HG03439 (cell line): ENCODE results near the gene MANBA.

Experiments
- ATAC-seq: cut with Tn5 transposase; IDR thresholded peaks from one replicate; pipeline ENCODE4 v1.9.1; 2021; ENCODE audit warnings: mild to moderate bottlenecking, moderate library complexity; ENCODE audit not compliant: unreplicated experiment

Gene MANBA

GRCh38 chr4:102760645-102761295, at the start of gene MANBA:
Gene MANBA (minus strand): TSS chr4:102760968. CDS start chr4:102760894, 74 bp downstream.
- peak; percentile 95 for ATAC-seq

GRCh38 chr4:102809691-102810090, 48.9 kb upstream of the MANBA start:
- no peak for ATAC-seq

- ATAC-seq = no peak
Measured at GRCh38 chr4:102809190-102809589, 48.4 kb upstream of the MANBA start.

GRCh38 chr4:102808009-102808408, 47.2 kb upstream of the MANBA start:
- no peak for ATAC-seq

GRCh38 chr4:102807345-102807744, 46.6 kb upstream of the MANBA start:
- ATAC-seq = no peak

- no peak for ATAC-seq
Measured at GRCh38 chr4:102799816-102800215, 39.0 kb upstream of the MANBA start.

- no peak for ATAC-seq
Measured at GRCh38 chr4:102794999-102795398, 34.2 kb upstream of the MANBA start.

- ATAC-seq = no peak
Measured at GRCh38 chr4:102792361-102792936, 31.7 kb upstream of the MANBA start.

GRCh38 chr4:102791318-102791835, 30.6 kb upstream of the MANBA start:
- no peak for ATAC-seq

GRCh38 chr4:102789317-102789717, 28.5 kb upstream of the MANBA start:
- no peak for ATAC-seq

- ATAC-seq = no peak
Measured at GRCh38 chr4:102787944-102788343, 27.2 kb upstream of the MANBA start.

- ATAC-seq = no peak
Measured at GRCh38 chr4:102787096-102787881, 26.5 kb upstream of the MANBA start.

- no peak for ATAC-seq
Measured at GRCh38 chr4:102786279-102786678, 25.5 kb upstream of the MANBA start.

GRCh38 chr4:102783006-102783405, 22.2 kb upstream of the MANBA start:
- no peak for ATAC-seq

GRCh38 chr4:102781570-102781969, 20.8 kb upstream of the MANBA start:
- no peak for ATAC-seq

- ATAC-seq = no peak
Measured at GRCh38 chr4:102780476-102781144, 19.8 kb upstream of the MANBA start.

- ATAC-seq = no peak
Measured at GRCh38 chr4:102779204-102779603, 18.4 kb upstream of the MANBA start.

GRCh38 chr4:102778720-102779119, 18.0 kb upstream of the MANBA start:
- no peak for ATAC-seq

- ATAC-seq = no peak
Measured at GRCh38 chr4:102775805-102776204, 15.0 kb upstream of the MANBA start.

- no peak for ATAC-seq
Measured at GRCh38 chr4:102774254-102774653, 13.5 kb upstream of the MANBA start.

GRCh38 chr4:102772738-102773340, 12.1 kb upstream of the MANBA start:
- no peak for ATAC-seq
